SK-N-SH (cell line): ENCODE data around the gene SHROOM3. TPM values are rescaled to one million over a fixed set of nuclear protein-coding genes. Genes with fewer than 3 reads are reported as not detected.

Source experiments
- CTCF ChIA-PET: fragments of 300-600, 350-600 bp; formaldehyde crosslinking; extraction: SDS; loops from one replicate; lab custom pipeline; 2021; lab: Yijun Ruan, JAX
- POLR2A ChIA-PET: fragments of 350-600 bp; sonication (Branson Sonifier 250); formaldehyde crosslinking; extraction: SDS; loops from one replicate; lab custom pipeline; 2020; ENCODE audit warnings: antibody characterized with exemption, inconsistent platforms; lab: Yijun Ruan, JAX
- DNase-seq: peaks from one replicate; pipeline ENCODE4 v3.0.0; 2012
- H2AFZ ChIP-seq: fragments of 200-600 bp; sonication (generic); 2 replicates; pipeline ENCODE4 v1.8.1; 2016; ENCODE audit warnings: antibody characterized with exemption, mild to moderate bottlenecking, low read depth
- H3F3A ChIP-seq: fragments of 200-600 bp; sonication (generic); replicated peaks from 2 replicates; pipeline ENCODE3; 2016; ENCODE audit warnings: antibody characterized with exemption, mild to moderate bottlenecking; ENCODE audit not compliant: insufficient read depth
- H3K27ac ChIP-seq, 2 experiments: fragments of 200-500 bp in 1 of 2; fragments of 200-600 bp in 1 of 2; sonication (Bioruptor generic) in 1 of 2; sonication (generic), shearing (Covaris generic) in 1 of 2; 2 replicates each; pipeline versions ENCODE4 v1.5.1 to v1.6.1; 2014 to 2016; ENCODE audit warnings: low read depth in 2 of 2, inconsistent platforms in 1 of 2, low read length in 1 of 2, mild to moderate bottlenecking in 1 of 2, mixed read lengths in 1 of 2
- H3K27me3 ChIP-seq: fragments of 200-600 bp; sonication (generic), shearing (Covaris generic); 2 replicates; pipeline ENCODE4 v1.6.1; 2016; ENCODE audit warnings: mixed run types; ENCODE audit not compliant: insufficient read depth
- H3K36me3 ChIP-seq, 2 experiments: fragments of 200-500 bp in 1 of 2; fragments of 200-600 bp in 1 of 2; sonication (Bioruptor generic) in 1 of 2; sonication (generic) in 1 of 2; replicated peaks in 1 of 2; 2 replicates each; pipeline versions ENCODE3 to v1.5.1; 2014 to 2016; ENCODE audit warnings: low read length in 1 of 2, mild to moderate bottlenecking in 1 of 2; ENCODE audit not compliant: insufficient read depth in 2 of 2, control insufficient read depth in 1 of 2
- H3K4me1 ChIP-seq, 2 experiments: fragments of 200-500 bp in 1 of 2; fragments of 200-600 bp in 1 of 2; sonication (Bioruptor generic) in 1 of 2; sonication (generic), shearing (Covaris generic) in 1 of 2; 2 replicates each; pipeline versions ENCODE4 v1.5.1 to v1.6.1; 2014 to 2016; ENCODE audit warnings: low read depth in 1 of 2, low read length in 1 of 2, mixed run types in 1 of 2; ENCODE audit not compliant: insufficient read depth in 2 of 2, control insufficient read depth in 1 of 2
- H3K4me2 ChIP-seq: fragments of 200-600 bp; sonication (generic), shearing (Covaris generic); 2 replicates; pipeline ENCODE4 v1.6.1; 2017; ENCODE audit warnings: mixed run types
- H3K4me3 ChIP-seq, 2 experiments: fragments of 200-500 bp in 1 of 2; fragments of 200-600 bp in 1 of 2; sonication (Bioruptor generic) in 1 of 2; sonication (generic), shearing (Covaris generic) in 1 of 2; 2 replicates each; pipeline versions ENCODE4 v1.5.1 to v1.8.1; 2014 to 2016; ENCODE audit warnings: low read depth in 2 of 2, inconsistent platforms in 1 of 2, low read length in 1 of 2, mild to moderate bottlenecking in 1 of 2, mixed read lengths in 1 of 2, moderate library complexity in 1 of 2
- H3K79me2 ChIP-seq: fragments of 200-600 bp; sonication (generic); 2 replicates; pipeline ENCODE4 v1.8.1; 2017; ENCODE audit warnings: mild to moderate bottlenecking; ENCODE audit not compliant: insufficient read depth
- H3K9ac ChIP-seq: fragments of 200-600 bp; sonication (generic); 2 replicates; pipeline ENCODE4 v1.6.1; 2017; ENCODE audit warnings: mixed run types
- H3K9me2 ChIP-seq: fragments of 200-600 bp; sonication (generic); 2 replicates; pipeline ENCODE4 v1.6.1; 2017; ENCODE audit warnings: mixed run types
- H3K9me3 ChIP-seq: fragments of 200-600 bp; sonication (generic); 2 replicates; pipeline ENCODE4 v1.6.1; 2017; ENCODE audit warnings: mixed run types, mild to moderate bottlenecking, moderate library complexity
- H4K20me1 ChIP-seq: fragments of 200-600 bp; sonication (generic); 2 replicates; pipeline ENCODE4 v1.6.1; 2017; ENCODE audit warnings: mild to moderate bottlenecking, mixed run types; ENCODE audit not compliant: insufficient read depth
- FOXM1 ChIP-seq: IDR thresholded peaks from 2 replicates; pipeline ENCODE4 v1.4.0; 2012; ENCODE audit warnings: low read depth, mild to moderate bottlenecking
- JUND ChIP-seq: IDR thresholded peaks from 2 replicates; pipeline ENCODE4 v1.4.0; 2012
- MEF2A ChIP-seq: IDR thresholded peaks from 2 replicates; pipeline ENCODE4 v1.4.0; 2012; ENCODE audit warnings: low read depth, borderline replicate concordance
- PBX3 ChIP-seq: IDR thresholded peaks from 2 replicates; pipeline ENCODE4; 2012
- RXRA ChIP-seq: IDR thresholded peaks from 2 replicates; pipeline ENCODE4 v1.4.0; 2012; ENCODE audit warnings: low read depth, mild to moderate bottlenecking, borderline replicate concordance
- TCF12 ChIP-seq: IDR thresholded peaks from 2 replicates; pipeline ENCODE4 v1.4.0; 2012
- TEAD4 ChIP-seq: IDR thresholded peaks from 2 replicates; pipeline ENCODE4 v1.4.0; 2012; ENCODE audit warnings: mild to moderate bottlenecking, borderline replicate concordance; ENCODE audit not compliant: insufficient read depth
- YY1 ChIP-seq: IDR thresholded peaks from 2 replicates; pipeline ENCODE4 v1.4.0; 2012; ENCODE audit warnings: low read depth, mild to moderate bottlenecking
- WGBS: methylation state at CpG from one replicate; pipeline ENCODE4 v1.1.6; 2017; ENCODE audit warnings: low lambda C conversion rate; 5-methylcytosine and 5-hydroxymethylcytosine counted together
- polyA plus RNA-seq, 3 experiments: library from polyadenylated mRNA; depleted of rRNA; stranded (reverse); fragments of >200 nt; gene quantifications; 2 replicates each; pipeline ENCODE4 v1.2.3, GENCODE V29; 2012
- TF ChIP-seq, protein P1 (sequence below): IDR thresholded peaks from 2 replicates; pipeline ENCODE4 v1.4.0; 2012; ENCODE audit warnings: low read depth, borderline replicate concordance
- TF ChIP-seq, protein P2 (sequence below): IDR thresholded peaks from 2 replicates; pipeline ENCODE4 v1.4.0; 2012; ENCODE audit warnings: low read depth

SHROOM3 gene
- polyA plus RNA-seq, 1 of the 3 experiments (the other 2 are of a cell fraction), result 4.3 TPM

GRCh38 chr4:76623217-76624045, 188.4 kb downstream of the SHROOM3 start:
- H3K4me2 ChIP-seq, result peak overlapping the region; percentile 60
- no peak overlapping the region for H2AFZ ChIP-seq
- H3K27me3 ChIP-seq, result no peaks in the 10 kb centered on the region
- ChIA-PET POLR2A (no interaction called here), CTCF (interaction anchor here (1.0 to 1.4 kb wide), 3 partner anchors 9 to 20 kb away, joined by 3 read pairs; no protein-coding TSS in a partner anchor)
- no peak for DNase-seq
- H3K4me3 ChIP-seq, result no peak overlapping the region
- H3K27ac ChIP-seq, result peak overlapping the region; percentile 91 to 95; a peak in 3 of 4 replicates
- H3K9me3 ChIP-seq, result no peaks in the 10 kb centered on the region
- H3K9me2 ChIP-seq, result no peaks in the 10 kb centered on the region
- H3K36me3 ChIP-seq, result no peaks in the 10 kb centered on the region
- WGBS, result 88% methylated on average over 4 of the region's 4 CpGs
- TF ChIP-seq TEAD4 (0 out of 2 replicates have a peak, but pooled peaks have one; percentile 7), YY1 (no peak)
- H3F3A ChIP-seq, result peaks cover 38% of the 10 kb centered on the region
- no peaks in the 10 kb centered on the region for H4K20me1 ChIP-seq
- peaks cover 4 to 31% of the 10 kb centered on the region in 2 experiments; a peak in 3 of 4 replicates for H3K4me1 ChIP-seq
- H3K79me2 ChIP-seq, result no peaks in the 10 kb centered on the region
- H3K9ac ChIP-seq, result peak overlapping the region; percentile 77

DNA sequence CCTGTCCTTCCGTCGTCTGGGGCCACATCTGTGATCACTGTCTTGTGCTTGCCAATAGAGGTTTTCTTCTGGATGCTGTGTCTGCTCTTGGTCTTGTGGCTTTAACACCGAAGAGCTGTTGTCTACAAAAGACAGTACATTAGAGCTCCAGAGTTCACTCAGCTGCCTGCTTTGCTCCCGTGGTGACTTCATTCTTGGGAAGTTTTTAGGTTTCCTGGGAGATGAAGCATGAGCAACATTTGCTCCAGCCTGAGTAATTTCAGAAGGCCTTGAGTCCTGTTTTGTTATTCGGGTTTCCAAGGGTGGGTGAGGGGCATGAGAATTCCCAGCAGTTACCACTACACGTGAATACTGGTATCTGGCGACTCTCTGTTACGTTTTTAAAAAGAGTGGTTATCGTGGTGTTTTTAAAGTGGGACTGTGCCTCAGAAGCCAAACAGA, 189.2 kb downstream of the SHROOM3 start:
- Histone ChIP-seq H3K9me2 (no peaks in the 10 kb centered on the region), H3F3A (peaks cover 38% of the 10 kb centered on the region), H3K9me3 (no peaks in the 10 kb centered on the region), H4K20me1 (no peaks in the 10 kb centered on the region), H3K27me3 (no peaks in the 10 kb centered on the region), H3K4me2 (peak overlapping the region; percentile 60), H3K27ac (peak overlapping the region; percentile 91 to 95)
- WGBS, result 59% methylated on average over 9 of the region's 9 CpGs
- DNase-seq, result no peak
- TF ChIP-seq, protein P1, sequence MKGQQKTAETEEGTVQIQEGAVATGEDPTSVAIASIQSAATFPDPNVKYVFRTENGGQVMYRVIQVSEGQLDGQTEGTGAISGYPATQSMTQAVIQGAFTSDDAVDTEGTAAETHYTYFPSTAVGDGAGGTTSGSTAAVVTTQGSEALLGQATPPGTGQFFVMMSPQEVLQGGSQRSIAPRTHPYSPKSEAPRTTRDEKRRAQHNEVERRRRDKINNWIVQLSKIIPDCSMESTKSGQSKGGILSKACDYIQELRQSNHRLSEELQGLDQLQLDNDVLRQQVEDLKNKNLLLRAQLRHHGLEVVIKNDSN, result no peak
- peak; percentile 47 for TF ChIP-seq TCF12
- TF ChIP-seq, protein P2, sequence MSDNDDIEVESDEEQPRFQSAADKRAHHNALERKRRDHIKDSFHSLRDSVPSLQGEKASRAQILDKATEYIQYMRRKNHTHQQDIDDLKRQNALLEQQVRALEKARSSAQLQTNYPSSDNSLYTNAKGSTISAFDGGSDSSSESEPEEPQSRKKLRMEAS, result 0 out of 2 replicates have a peak, but pooled peaks have one; percentile 32
- TF ChIP-seq FOXM1, result no peak
- 0 out of 2 replicates have a peak, but pooled peaks have one; percentile 23 for TF ChIP-seq RXRA
- TF ChIP-seq JUND, result peak; percentile 16; the same call in 1 of the 2 replicates
- peak; percentile 29; the same call in 1 of the 2 replicates for TF ChIP-seq PBX3
- no peak for TF ChIP-seq MEF2A
- TF ChIP-seq, all 33 proteins: peak for 5
- H3K79me2 ChIP-seq, result no peaks in the 10 kb centered on the region
- H3K4me1 ChIP-seq, result peaks cover 4 to 31% of the 10 kb centered on the region in 2 experiments; a peak in 3 of 4 replicates
- H3K4me3 ChIP-seq, result no peak overlapping the region
- H2AFZ ChIP-seq, result peak overlapping the region; percentile 73; the same call in 1 of the 2 replicates
- CTCF ChIA-PET, result interaction anchor here (1.2 kb wide), 1 partner anchor 9 kb away, joined by 3 read pairs; no protein-coding TSS in a partner anchor
- H3K36me3 ChIP-seq, result no peaks in the 10 kb centered on the region
- peak overlapping the region; percentile 77 for H3K9ac ChIP-seq
- POLR2A ChIA-PET, result no interaction called here
